Hippocampal formation (tissue), 2 donors: ENCODE results near the gene SMYD2.

Experiments
- DNase-seq, 2 donors: peaks; one replicate each; lab custom pipeline; 2025; lab: John Stamatoyannopoulos, UW

SMYD2 gene

DNA sequence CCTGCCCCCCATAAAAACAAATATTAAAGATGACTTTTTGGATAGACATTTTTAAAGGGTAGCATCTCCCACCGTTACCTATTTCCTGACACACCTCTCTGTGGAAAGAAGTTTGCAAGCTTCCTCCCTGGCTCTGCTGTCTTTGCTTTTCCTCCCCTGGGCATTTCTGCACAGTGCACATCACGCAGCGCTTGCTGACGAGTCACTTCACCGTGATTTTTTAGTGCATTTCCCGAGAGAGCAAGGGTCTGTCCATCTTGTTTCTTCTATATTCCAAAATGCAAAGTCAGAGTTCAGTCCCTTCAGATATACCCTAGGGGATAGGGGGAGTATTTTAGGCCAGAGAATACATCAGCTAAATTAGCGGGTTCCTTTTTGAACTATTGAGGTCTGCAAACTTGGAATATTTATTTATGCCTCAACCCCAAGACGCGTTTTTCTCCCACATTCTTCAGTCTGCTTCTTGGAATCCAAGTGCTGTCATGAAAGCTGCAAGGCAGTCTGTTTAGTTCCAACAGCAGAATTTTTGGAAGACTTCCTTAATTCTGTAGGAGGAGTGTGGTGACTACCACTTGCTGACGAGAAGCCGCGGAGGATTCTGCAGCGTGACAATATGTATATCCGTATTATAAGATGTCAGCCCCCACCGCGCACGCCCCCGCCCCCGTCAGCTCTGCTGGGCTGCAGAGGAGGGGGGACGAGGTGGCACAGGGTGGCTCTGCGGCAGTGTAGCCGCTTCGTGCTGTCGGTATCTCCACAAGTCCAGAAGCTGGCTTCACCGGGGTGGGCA is 22.4 kb downstream of the SMYD2 start:
- peak in 1 of 2 donors; percentile 10 for DNase-seq

DNA sequence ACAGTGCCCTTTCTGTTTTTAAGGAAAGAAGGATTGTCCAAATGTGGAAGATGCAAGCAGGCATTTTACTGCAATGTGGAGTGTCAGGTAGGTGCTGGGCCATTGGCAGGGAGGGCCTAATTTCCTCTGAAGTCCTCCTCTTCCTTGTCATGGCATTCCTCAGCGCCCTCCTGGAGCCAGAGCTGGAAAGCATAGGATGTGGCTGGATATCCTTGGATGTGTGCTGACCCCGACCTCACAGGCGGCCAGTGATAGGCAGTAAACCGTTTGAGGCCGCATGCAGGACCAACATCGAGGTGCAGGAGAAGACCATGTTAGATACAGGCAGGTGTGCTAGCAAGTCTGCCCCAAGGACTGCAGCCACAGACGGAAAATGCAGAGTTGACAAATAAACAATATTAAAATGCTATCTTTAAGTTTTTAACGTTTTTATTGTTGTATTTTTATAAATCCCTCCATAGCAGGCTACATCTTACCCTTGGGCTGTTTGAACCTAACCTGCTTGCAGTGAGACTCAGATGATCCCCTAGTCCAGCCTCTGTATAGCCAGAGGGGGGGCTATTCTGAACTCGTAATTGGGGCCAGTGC is 24.3 kb downstream of the SMYD2 start:
- DNase-seq = no peak

DNA sequence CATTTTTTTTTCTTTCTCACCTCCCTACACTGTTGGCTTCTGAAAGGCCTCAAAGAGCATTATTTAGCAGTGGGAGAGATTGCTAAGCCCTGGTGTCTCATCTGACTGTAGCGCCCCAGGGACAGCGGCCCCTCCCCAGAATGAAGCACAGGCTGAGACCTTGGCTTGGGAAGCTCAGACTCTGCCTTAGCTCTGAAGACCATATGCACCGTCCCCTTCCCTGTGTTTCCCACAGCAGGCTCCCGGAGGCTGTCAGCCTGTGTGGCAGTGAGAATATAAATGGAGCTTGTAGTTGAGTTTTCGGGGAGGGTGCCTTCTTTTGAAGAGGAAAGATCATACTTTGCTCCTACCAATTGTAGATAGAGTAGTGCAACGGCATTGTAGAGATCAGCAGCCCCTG is 25.3 kb downstream of the SMYD2 start:
- DNase-seq = no peak

GRCh38 chr1:214310010-214310409 is 29.1 kb downstream of the SMYD2 start:
- DNase-seq = no peak

DNA sequence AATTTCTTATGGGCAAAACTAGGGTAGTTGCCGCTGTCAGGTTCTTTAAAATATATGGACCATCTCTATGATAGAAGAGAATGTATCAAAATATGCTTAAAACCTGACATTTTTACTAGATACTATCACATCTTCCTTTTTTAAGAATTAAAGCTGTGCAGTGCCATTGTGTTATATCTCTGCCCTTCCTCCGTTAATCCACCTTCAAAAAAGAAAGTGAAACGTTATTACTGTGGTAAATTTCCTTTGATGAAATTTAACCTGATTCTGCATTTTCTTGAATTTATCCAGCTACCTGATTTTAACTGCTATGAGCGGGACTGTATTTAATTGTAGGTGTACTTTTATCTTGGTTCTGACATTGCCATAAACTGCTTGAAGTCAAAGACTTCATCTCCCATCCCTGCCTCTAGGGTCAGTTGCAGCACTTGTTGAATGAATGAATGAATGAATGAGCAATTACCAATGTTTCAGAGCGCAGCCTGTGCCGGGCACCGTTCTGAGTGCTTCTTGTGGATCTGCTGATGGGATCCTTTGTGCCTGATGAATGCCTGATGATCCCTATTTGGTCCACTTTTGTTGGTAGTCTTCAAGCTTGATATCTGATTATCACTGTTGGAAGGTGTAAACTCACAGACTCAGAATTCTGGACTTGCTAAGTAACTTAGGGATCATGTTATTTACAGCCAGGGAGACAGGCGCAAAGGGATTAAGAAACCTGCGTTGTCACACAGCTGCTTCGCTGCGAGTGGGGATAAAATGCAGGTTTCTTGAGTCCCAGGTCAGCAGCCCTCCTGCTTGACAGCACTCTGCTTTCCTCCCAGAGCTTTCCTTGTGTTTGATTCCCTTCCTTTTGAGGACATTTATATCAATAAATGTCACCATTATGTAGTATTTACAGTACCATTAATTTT is 30.1 kb downstream of the SMYD2 start:
- DNase-seq = no peak

DNA sequence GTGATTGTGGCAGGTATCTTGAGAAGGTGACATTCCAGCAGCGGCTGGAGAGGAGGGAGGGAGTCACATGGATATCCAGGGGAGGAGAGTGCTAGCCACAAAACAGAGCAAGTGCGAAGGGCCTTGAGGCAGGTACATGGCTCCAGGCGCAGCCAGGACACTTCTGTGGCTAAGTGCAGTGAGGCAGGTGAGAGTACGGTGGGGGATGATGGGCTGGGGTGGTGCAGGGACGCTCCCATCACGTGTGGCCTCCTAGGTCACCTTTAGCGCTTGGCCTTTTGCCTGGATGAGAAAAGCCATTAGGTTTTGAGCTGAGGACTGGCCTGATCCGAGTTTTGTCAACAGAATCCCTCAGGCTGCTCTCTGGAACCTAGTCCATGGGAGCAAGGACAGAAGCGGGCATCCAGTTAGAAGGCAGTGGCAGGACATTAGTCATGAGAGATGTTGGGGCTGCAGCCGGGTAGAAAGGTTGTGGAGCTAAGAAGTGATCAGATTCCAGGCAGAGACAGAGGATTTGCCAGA is 31.6 kb downstream of the SMYD2 start:
- DNase-seq = no peak

DNA sequence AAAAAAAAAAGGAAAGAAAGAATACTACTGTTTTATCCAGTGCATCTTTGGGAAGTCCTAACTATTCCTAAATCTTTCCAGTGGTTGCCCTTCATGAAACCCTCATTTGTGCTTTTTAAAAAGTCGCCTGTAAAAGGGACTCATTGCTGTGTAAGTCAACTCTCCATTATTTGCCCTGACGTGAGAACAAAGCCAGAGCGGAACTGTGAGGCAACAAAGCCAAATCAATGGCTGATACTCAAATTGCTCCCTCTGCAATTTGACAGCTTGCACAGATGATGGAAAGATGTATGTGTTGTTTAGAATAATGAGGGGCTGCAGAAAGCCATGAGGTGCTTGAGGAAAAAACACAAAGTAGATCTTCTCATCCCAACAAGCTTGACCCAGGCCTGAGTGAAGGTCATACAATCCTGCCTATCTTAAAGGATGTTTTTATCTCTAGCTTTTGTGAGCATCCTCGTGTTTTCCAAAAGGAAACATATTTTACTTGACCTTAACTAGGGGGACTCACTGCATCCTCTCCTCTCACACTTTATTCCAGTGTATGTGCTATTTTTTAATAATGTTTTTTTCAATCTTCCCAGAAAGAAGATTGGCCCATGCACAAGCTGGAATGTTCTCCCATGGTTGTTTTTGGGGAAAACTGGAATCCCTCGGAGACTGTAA is 33.4 kb downstream of the SMYD2 start:
- DNase-seq = no peak

DNA sequence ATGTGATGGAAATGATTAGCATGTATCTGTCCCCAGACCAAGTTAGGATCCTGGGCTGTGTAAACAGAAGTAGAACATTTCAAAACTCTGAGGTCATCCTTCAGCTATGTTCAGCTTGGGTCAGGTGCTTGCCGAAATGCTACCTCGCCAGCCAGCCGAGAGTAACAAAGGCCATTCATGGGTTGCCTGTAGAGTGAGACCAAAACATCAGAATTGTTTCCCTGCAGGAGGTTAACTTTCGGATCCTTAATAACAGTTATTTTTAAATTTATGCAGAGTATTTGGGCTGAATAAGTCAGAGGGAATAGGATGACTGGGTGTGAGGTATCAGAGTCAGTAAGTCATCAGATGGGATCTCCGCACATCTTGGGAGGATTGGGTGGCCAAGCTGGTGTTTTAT is 35.6 kb downstream of the SMYD2 start:
- DNase-seq = no peak

GRCh38 chr1:214317300-214317699 is 36.3 kb downstream of the SMYD2 start:
- DNase-seq = no peak

DNA sequence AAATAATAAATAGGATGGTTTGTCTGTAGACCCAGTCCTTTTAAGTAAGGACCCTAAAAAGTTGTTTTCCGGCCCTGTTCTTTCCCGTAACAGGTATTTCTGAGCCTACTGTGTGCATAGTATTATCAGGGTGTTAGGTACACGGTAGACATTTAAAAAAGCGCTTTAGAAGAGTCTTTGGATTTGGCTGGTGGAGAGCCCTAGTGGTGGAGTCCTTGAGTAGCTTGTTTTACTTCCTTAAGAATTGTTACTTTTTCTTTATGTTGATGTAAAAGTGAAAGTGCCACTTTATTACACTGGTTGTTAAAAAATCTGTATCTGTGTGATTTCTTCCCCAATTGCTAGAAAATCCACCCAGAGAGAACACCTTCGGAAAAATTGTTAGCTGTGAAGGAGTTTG is 36.8 kb downstream of the SMYD2 start:
- DNase-seq = no peak

DNA sequence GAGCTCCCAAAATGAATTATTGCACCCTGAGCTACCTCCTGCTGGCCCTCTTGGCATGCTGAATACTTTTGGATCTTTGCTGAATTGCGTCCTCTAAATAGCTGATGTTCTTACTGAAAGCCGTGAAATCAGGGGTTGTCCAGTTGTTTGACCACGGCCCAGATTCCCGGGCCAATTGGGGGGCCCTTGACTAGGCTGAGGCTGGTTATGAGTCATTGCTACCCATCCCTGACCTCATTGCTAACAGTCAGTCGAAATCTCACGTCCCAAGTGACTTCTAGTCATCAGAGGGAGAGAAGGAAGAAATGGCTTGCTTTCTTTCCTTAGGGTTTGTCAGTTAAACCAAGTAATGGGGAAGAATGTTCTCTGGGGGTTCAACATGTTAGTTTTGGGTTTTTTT is 37.4 kb downstream of the SMYD2 start:
- no peak for DNase-seq

GRCh38 chr1:214318956-214319736 is 38.2 kb downstream of the SMYD2 start:
- no peak for DNase-seq

- no peak for DNase-seq
Observed at GRCh38 chr1:214319938-214320337, 39.0 kb downstream of the SMYD2 start.

DNA sequence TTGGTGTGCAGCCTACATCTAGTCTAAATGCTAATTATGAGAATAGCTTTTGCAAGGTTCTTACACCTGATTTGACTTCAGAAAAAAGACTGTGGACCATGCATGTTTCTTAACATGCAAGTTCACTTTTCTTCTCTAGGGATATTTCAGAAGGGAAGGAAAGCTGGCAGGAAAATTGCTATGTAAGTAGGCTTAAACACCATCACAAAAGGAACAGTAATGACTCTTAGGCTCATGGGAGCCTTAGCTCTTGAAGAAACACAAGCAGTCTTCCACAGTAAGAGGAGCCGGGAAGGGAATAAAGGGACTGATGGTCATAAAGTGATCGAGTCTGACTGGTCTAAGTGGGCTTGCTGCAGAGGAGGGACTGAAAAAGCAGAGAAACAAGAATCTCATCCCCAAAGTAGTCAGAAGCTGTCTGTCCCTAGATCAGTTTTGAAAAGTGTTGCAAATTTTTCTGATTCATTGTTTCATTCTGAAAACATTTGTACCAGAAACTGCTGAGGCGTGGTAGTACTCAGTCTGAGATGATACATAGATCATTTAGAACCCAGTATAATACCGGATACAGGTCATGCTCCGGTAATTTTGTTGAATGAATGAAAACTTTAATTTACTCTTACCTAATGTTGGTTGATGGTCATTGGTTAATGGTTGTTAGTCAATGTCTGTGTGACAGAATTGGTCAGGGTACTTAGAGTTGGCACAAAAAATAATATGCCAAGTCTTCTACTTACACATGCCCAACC is 40.9 kb downstream of the SMYD2 start:
- DNase-seq = no peak

- no peak for DNase-seq
Observed at GRCh38 chr1:214324896-214325800, 44.2 kb downstream of the SMYD2 start.

DNA sequence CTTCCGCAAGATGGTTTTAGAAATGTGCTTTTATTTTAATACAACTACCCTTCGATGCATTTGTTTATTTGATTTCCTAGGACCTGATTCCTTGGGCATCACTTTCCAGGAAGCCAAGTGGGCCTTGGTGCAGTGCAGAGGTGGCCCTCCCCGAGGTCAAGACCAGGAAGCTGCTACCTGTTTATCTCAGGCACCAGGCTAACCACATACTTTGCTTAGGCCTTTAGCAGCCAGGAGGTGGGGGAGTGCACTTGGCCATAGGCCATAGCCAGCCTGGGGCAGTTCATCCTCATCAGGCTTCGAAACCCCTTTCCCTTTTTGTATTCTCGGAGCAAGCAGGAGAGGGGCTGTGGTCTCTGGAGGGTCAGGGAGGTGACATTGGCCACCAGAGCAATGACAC is 45.4 kb downstream of the SMYD2 start:
- DNase-seq = no peak

DNA sequence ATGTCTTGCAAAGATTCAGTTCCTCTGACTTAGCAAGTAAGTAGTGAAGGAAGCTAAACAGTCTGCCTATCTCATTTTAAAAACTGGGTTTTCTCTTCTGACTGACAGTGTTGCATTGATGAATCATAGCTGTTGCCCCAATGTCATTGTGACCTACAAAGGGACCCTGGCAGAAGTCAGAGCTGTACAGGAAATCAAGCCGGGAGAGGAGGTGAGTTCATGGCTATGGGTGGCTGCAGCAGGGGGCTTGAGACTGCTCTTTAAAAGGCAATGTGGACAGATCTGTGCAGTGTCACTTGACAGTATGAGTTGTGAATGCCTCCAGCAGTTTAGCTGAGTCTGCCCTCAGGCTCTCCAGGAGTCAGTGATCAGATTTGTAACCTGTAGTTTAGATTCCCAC is 46.6 kb downstream of the SMYD2 start:
- DNase-seq = no peak

DNA sequence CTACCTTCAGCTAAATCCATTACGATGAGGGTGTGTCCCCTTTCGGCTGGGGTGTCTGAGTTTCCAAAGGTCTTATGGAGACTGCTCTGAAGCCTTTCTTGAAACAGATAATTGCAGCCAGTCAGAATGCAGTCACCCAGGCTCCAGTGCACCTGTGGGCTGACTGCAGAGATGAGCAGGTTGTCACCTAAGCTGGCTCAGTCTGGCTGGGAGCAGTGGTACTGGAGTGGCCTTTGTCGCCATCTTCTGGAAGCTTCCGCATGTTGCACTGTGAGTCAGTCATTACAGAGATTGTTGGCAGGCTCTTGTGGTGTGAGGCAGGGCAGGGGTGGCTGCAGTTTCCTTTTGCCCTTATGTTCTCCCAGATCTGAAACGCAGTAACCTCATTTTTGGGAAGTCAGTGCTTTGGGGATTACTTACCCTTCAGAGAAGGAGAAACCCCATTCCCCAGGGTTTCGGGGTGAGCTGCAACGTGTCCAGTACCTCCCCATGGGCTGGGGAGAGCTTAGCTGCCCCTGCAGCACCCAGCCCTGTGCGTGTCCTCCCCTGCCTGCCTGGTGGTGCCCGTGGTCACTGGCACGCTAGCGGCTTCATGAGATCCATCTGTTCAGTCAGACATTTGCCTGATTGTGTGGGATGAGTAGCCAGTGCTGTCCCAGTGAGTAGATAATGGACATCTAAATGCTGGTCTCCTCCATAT is 48.0 kb downstream of the SMYD2 start:
- DNase-seq = peak; percentile 59 to 67
